RKO (cell line): ENCODE measurements around the gene DOK5.

Experiments used
- DNase-seq: peaks from one replicate; pipeline ENCODE4 v3.0.0-alpha.2; 2016; ENCODE audit warnings: low spot score

Gene DOK5

DNA sequence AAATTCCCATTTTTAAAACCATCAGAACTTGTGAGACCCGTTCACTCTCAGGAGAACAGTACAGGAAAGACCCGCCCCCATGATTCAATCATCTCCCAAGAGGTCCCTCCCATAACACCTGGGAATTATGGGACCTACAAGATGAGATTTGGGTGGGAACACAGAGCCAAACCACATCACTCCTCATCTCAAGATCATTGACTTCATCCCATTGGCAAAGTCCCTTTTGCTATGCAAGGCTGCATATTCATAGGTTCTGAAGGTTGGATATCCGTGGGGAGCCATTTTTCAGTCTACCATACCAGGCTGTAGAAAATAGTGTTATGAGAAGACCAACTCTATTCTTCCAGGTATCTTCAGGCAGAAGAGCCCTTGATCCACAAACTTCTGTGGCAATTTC is 219.1 kb downstream of the DOK5 start:
- DNase-seq: no peak

DNA sequence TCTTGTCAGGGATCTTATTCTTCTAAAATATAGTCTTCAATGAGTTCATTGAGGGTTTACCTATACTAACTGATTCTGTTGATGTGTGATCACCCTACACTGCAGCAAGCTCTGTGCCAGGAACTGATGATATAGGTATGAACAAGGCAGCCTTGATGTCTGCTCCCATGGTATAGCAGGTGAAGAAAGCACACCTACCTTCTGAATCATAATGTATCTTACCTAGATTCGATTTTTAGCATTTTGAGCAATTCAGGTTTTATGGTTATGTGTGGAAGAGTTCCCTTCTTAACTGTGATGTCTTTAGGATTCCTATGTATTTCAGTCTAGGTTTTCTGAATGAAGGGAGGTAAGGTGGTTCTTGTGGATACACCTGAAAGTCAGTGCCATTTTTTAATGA is 223.0 kb downstream of the DOK5 start:
- no peak for DNase-seq
